HG03442 (cell line): ENCODE data around the gene CPT1C.

Experiments
- ATAC-seq: cut with Tn5 transposase; IDR thresholded peaks from one replicate; pipeline ENCODE4 v1.9.1; 2021; ENCODE audit warnings: mild to moderate bottlenecking, moderate library complexity; ENCODE audit not compliant: unreplicated experiment

The CPT1C gene

DNA sequence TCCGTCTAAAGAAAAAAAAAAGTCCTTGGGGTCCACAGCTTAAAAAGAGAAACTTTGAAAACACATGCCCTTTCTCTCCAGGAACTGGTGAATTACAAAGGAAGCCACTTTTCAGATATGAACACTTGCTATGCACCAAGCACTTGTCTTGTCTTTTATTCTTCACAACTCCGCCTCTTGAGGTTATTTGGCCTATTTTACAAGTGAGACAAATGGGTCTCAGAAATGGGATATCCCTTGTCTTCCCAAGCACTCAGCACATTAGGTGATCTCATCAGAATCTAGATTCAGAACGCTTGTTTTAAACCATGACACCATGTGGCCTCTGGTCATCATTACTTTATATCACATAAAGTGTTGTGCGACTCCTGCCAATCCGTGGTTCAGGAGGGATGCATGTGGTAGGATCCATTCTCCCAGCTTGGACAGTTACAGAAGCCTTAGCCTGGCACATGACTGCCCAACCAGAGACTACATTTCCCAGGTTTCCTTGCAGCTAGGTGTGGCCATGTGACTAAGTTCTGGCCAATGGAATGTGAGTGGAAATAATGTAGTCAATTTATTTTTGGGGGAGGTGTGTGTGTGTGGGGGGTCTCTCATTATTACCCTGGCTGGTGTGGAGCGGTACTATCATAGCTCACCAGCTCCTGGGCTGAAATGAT is 58.3 kb downstream of the CPT1C start:
- no peak for ATAC-seq

DNA sequence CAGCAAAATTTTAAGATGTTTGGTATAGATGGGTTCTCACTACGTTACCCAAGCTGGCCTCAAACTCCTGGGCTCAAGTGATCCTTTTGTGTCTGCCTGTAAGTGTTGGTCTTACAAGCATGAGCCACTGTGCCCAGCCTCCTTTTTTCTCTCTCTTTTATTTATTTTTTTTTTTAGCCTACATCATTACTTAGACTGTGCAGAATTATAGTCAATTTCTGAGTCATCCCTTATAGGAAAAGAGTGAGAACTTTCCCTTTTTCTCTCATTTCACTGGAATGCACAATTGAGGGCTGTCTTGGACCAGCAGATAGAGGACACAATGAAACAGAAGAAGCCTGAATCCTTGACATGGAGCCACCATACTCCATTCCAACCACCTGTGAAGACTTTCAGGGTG is 58.9 kb downstream of the CPT1C start:
- no peak for ATAC-seq

DNA sequence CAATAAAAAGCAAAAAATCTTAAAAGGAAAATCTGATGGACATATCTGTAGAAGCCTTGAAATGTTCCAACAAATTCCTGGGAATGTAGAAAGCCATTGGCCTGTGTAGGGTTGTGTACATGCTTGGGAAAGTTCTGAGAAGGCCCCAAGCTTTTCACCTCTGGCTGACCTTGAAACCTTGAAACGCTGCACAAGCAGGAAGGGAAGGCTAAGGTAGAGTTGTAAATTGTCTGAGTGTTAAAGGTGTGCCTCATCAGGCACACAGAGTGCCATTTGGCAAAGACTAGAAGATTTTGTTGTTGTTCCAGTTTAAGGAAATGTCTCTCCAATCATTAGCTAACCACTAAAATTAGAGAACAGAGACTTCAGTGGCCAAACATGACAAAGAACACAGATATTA is 61.8 kb downstream of the CPT1C start:
- ATAC-seq = no peak

GRCh38 chr19:49755956-49756355 is 65.0 kb downstream of the CPT1C start:
- ATAC-seq = no peak

GRCh38 chr19:49758292-49758691 is 67.4 kb downstream of the CPT1C start:
- no peak for ATAC-seq

- no peak for ATAC-seq
These were observed 70.3 kb downstream of the CPT1C start for GRCh38 chr19:49761249-49761624.

- ATAC-seq = no peak
These were observed 70.9 kb downstream of the CPT1C start for GRCh38 chr19:49761625-49762311.

DNA sequence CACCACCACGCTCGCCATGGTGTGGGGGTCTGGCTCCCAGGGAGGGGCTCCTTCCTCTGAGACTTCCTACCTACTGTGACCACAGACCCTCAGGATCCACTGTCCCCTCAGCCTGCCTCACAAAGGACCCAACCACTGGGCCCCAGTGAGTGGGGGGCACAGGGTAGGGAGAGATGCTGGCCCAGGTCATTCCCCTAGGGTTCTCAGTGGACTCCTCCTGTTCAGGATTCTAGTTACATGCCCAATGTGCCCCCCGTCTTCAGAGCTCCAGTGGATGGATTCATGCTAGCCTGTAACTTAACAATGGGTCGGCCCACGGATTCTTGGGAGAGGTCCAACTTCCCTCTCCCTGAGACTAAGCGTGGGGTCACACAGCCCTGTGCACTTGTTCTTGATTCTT is 72.3 kb downstream of the CPT1C start, which contains the start of gene TSKS:
Gene TSKS (minus strand): TSS at position 77 of the 400 bp plus-strand sequence. CDS start 59 bp downstream, at position 18.
- ATAC-seq = no peak
